Amygdala (tissue), 56 donors: ENCODE measurements around the gene TIAM2.

Source experiments
- DNase-seq, 56 donors: peaks; one replicate each; lab custom pipeline; 2025; lab: John Stamatoyannopoulos, UW

Gene TIAM2

GRCh38 chr6:155054491-155055250 is 59.6 kb downstream of the TIAM2 start:
- DNase-seq = no peak

DNA sequence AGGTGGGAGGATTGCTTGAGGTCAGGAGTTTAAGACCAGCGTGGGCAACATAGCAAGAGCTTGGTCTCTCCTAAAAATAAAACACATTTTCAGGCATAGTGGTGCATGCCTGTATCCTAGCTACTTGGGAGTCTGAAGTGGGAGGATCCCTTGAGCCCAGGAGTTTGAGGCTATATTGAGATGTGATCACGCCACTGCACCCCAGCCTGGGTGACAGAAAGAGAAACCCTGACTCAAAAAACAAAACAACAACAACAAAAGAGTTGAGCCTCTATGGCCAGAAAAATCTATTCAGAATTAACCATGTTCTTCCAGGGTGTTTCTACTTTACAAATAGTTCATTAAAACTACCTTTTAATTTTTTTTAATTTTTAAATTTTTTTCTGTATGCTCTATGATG is 60.6 kb downstream of the TIAM2 start:
- no peak for DNase-seq

DNA sequence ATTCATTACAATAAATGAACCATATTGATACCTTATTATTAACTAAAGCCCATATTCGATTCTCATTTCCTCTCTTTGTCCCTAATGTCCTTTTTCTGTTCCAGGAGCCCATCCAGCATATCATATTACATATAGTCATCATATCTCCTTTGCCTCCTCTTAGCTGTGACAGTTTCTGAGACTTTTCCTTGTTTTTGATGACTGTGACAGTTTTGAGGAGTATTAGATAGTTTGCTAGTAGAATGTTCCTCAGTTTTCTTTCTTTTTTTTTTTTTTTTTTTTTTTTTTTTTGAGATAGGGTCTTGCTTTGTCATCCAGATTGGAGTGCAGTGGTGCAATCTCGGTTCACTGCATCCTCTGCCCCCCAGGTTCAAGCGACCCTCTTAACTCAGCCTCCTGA is 61.6 kb downstream of the TIAM2 start:
- DNase-seq = no peak

DNA sequence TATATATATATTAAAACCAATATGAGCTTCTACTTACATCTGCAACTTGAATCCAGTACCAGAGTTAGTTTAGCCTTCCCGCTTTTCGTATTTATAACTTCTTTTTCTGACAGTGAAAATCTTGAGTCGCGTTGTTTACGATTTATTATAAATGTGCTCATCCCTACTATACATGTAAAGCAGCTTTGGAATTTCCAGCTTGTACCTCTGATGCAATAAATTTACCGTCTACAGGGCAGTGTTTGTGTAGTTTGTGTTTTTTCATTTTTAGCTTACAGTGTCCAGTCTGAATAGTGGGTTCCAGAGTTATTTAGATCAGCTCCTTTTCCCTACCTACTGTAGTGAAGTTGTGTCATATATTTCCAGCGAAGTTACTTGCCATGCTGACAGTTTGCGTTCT is 66.3 kb downstream of the TIAM2 start:
- no peak for DNase-seq

DNA sequence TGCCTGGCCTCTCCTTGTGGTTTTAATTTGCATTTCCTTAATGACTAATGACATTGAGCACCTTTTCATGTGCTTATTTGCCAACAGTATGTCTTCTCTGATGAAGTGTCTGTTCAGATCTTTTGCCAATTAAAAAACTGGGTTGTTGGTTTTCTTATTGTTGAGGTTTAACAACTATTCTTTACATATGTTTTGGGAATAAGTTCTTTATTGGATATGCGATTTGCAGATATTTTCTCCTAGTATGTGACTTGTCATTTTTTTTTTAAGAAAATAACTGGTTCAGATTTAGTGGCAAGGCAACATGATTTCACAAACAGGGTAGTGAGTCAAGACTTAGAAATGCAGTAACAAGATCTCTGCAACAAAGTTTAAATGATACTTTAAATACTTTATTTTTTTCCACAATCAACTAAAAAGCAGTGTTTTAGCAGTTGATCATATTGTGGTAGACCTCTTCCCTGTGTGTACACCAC is 67.8 kb downstream of the TIAM2 start:
- DNase-seq = no peak

DNA sequence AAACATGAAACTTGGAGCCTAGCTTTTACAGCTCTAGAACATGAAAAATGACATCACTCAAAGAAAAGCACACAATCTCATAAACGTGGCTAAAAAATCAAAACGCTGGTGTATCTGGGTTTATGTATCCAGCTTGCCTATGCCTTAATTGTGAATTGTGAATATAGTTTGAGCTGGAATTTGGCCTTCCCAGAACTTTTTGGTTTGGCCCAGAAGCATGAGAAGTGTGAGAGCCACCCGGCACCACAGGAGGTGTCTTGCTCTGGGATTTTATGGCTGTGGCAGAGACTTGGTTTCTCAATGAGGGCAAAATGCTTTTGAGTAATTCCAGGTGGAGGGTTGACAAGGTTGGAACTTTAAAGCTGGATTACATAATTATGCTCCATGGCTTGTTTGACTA is 69.2 kb downstream of the TIAM2 start:
- no peak for DNase-seq

DNA sequence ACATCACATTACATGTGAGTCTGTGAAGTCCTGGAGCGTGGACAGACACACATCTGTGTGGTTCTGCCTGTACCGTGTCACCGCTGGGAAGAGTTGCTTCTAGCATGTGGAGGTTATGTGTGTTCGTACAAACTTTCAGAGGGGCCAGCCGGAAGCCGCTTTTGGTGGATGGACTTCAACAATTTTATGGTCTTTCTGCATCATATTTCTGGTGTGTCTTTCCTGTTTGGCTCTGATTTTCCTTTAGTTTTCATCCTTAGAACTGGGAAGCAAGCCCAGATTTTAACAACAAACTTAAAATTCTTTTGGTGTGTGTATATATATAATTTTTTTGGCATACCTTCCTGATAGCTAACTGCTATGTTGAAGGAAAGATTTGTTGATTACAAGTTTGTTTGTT is 71.2 kb downstream of the TIAM2 start:
- DNase-seq = no peak

- no peak for DNase-seq
These were observed 72.0 kb downstream of the TIAM2 start for GRCh38 chr6:155066921-155067680.

DNA sequence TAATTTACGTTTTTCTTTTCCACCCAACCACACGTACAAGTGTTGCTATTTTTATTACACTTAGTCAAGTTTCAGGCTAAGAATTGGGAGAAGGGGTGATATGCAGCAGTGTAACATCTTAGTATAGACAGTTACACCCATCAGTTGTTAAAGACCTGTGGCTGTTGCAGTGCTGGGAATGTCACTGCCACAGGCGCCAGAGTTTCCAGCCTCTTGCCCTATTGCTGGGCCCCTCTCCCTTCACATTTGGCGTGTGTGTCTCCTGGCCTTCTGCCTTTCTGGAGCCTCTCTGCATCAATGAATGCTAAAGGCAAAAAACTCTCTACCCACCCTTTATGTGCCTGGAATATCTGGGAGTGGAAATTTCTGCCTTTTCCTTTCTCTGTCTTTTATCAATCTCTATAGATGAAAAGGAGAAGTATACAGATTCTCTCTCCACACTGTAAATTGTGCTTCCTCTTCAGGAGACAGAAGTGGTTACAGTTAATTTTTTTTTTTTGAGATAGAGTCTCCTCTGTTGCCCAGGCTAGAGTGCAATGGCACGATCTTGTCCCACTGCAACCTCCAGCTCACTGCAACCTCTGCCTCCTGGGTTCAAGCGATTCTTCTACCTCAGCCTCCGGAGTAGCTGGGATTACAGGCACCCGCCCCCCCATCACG is 73.0 kb downstream of the TIAM2 start:
- peak in 1 of 56 donors; percentile 3 for DNase-seq

- DNase-seq = no peak
These were observed 74.4 kb downstream of the TIAM2 start for GRCh38 chr6:155069543-155069942.

DNA sequence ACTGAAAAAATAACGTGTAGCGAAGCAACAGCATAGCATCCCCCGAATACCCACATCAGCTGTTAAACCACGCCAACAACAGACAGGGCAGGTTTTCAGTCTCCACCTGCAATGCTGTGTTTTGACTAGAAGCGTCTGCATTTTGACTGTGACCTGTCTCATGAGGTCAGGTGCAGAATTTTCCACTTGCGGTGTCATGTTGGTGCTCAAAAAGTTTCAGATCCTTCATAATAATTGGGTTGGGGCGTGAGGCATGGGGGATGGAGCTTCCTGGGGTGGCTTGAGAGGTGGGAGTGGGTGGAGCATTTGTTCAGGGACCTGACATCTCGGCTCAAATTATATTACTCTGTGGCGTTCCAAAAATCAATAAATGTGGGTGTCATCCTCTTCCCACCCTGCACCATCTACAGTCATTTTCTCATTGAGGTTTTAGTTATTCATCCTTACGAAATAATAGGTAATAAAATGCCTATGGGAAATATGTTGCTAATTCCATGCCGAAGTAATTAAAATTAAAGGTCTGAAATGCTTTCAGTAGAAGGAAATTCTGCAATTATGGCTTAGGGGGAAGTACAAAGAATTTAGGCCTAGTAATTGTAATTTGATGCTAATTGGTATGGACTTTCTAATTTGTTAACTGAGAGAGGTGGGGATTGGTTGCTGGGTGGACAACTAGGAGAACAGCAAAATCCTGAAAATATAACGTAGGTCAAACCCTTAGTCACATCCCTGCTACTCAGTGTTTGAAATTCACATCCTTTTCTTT is 81.0 kb downstream of the TIAM2 start:
- no peak for DNase-seq

GRCh38 chr6:155077331-155077730 is 82.2 kb downstream of the TIAM2 start:
- no peak for DNase-seq

- no peak for DNase-seq
These were observed 82.7 kb downstream of the TIAM2 start for GRCh38 chr6:155077784-155078183.

DNA sequence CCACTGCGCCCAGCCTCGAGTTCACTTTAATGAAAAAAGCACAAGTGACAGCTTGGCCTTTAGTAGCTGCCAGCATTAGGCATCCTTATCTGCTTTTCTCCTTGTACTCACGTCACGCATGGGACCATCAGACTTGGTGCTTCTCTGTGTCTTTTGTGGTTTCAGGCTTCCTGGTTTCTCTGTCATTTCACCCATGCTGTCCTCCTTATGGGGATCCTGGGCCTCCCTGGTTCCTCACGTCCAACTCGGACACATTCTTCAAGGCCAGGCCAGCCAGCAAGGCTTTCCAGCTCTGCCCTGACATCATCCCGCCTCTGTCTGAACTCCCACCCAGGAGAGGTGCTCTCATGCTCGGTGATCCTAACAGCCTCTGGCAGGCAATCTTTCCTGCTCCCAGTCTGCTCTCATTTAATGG is 83.2 kb downstream of the TIAM2 start:
- no peak for DNase-seq

GRCh38 chr6:155079985-155080452 is 84.9 kb downstream of the TIAM2 start:
- DNase-seq = no peak

DNA sequence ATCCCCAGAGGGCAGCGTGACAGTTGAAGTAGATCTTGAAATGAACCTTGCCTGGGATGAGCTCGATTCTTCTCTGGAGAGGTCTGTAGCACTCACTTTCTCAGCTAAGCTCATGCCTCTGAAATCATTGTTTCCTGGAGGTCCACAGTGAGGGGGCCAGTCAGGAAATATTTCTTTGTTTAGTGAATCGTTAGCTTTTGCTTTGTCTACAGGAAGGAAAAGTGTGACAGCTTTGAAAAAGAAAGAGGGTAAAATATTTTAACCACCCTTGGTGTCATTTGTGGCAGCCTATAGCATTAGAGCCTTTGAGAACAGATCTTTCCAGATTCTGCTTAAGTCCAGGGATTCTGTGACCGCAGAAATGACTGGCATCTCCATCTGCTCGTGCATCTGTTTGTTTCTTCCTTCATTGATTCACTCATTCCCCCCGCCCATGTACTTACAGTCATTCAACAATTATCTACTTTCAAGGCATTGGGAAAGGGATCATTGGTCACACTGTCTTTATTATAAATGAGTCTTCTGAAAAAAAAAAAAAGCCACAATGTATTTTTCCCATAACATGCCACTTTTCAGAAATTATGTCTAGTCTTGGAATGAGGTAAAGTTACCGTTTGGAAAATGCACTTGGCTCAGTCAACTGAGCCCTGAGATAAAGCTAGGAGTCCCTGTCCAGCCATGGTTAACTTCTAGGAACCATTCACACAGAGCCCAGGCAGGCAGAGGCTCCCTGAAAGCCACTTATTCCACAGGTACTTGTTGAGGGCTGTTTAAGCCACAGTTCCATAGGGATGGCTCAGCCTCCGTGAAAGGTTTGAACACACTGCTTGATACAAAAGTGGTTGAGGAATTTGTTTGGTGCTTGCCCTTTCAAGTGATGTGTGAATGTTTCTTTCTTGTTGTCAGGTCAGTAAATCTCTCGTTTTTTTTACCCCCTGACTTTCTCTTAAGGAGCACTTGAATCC is 86.0 kb downstream of the TIAM2 start:
- no peak for DNase-seq

GRCh38 chr6:155084431-155085123 is 89.5 kb downstream of the TIAM2 start:
- DNase-seq = no peak

DNA sequence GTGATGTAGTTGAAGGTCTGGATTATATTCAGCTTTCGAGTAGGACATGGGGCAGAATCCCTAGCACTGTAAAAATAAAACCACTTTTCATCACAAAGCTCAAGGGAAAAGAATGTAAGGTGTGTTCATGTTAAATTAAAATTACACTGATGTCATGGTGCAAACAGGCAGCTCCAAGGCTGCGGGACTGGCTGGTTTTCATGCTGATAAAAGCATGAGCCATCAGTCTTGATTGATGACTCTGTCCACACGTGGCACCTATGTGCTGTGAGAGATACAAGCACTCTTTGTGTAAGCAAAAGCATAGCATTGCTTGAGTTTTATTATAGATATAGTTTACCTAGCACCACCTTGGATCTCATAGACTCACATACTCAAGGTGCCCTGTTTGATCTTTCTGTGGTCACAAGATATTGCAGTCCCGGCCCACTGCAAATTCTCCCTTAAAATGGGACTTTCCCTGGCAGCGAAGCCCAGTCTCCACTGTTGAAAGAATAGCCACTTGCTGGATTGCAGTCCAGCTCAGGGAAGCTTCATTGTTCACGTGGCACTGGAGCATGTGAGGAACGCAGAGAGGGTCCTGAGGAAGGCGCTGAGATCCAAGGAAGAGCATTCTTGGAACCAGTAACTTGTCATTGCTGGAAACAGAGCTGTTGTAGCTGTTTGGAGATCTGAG is 90.6 kb downstream of the TIAM2 start:
- DNase-seq = no peak
